WTC11 (cell line): Measurements from ENCODE around the gene FPR1.

Experiments
- AR ChIP-seq: fragments of 250-450 bp; sonication (Bioruptor Pico); IDR thresholded peaks from 2 replicates; pipeline ENCODE4 v1.9.0; 2021; ENCODE audit warnings: mild to moderate bottlenecking
- ATF1 ChIP-seq: sonication (generic); formaldehyde crosslinking; IDR thresholded peaks from 2 replicates; pipeline ENCODE4 v1.8.1; 2023; ENCODE audit warnings: mild to moderate bottlenecking, moderate library complexity, missing genetic modification reagents
- CREM ChIP-seq: sonication (generic); formaldehyde crosslinking; IDR thresholded peaks from 2 replicates; pipeline ENCODE4 v1.8.1; 2022; ENCODE audit warnings: mild to moderate bottlenecking, missing genetic modification reagents, moderate library complexity
- CTCF ChIP-seq: fragments of 200-600 bp; IDR thresholded peaks from 2 replicates; pipeline ENCODE4 v1.8.0; 2022; ENCODE audit warnings: antibody characterized with exemption
- NR2C2 ChIP-seq: sonication (generic); formaldehyde crosslinking; IDR thresholded peaks from 2 replicates; pipeline ENCODE4 v1.8.0; 2022; ENCODE audit warnings: mild to moderate bottlenecking, missing genetic modification reagents
- ZBTB43 ChIP-seq: sonication (generic); formaldehyde crosslinking; IDR thresholded peaks from 2 replicates; pipeline ENCODE4 v1.8.1; 2023; ENCODE audit warnings: mild to moderate bottlenecking, missing genetic modification reagents

GRCh38 chr19:51721905-51722304, 29.8 kb downstream of the FPR1 start:
- TF ChIP-seq CTCF (no peak), AR (CRISPR knock-in tag) (no peak), CREM (CRISPR knock-in tag) (no peak), ATF1 (CRISPR knock-in tag) (no peak), ZBTB43 (no peak), NR2C2 (no peak)
